ELF-1 (cell line): ENCODE data around the gene FOXJ3.
A peak's percentile ranks its signal among the peaks of the same experiment; 100 is the strongest.
"Not testable (repeated sequence)": the region's sequence is repeated elsewhere in the genome, so short reads cannot be mapped to it uniquely, and the experiment has no call there.

Source experiments
- DNase-seq: peaks from one replicate; pipeline ENCODE4 v3.0.0-alpha.2; 2016; ENCODE audit warnings: low read depth, low spot score

Gene FOXJ3

GRCh38 chr1:42251042-42251441 is 84.0 kb downstream of the FOXJ3 start:
- no peak for DNase-seq

- no peak for DNase-seq
Measured at GRCh38 chr1:42250164-42250563, 84.9 kb downstream of the FOXJ3 start.

- no peak for DNase-seq
Measured at GRCh38 chr1:42240966-42241755, 93.9 kb downstream of the FOXJ3 start.

GRCh38 chr1:42239555-42239954 is 95.5 kb downstream of the FOXJ3 start:
- no peak for DNase-seq

- DNase-seq, result no peak
Measured at GRCh38 chr1:42239041-42239440, 96.0 kb downstream of the FOXJ3 start.

GRCh38 chr1:42231253-42231652 is 103.8 kb downstream of the FOXJ3 start:
- no peak for DNase-seq

- DNase-seq, result no peak
Measured at GRCh38 chr1:42228938-42229337, 106.1 kb downstream of the FOXJ3 start.

- no peak for DNase-seq
Measured at GRCh38 chr1:42223036-42223435, 112.0 kb downstream of the FOXJ3 start.

- DNase-seq, result no peak
Measured at GRCh38 chr1:42221952-42222606, 113.0 kb downstream of the FOXJ3 start.

- DNase-seq, result no peak
Measured at GRCh38 chr1:42221456-42221855, 113.6 kb downstream of the FOXJ3 start.

GRCh38 chr1:42219627-42220026 is 115.4 kb downstream of the FOXJ3 start:
- no peak for DNase-seq

- no peak for DNase-seq
Measured at GRCh38 chr1:42214447-42214871, 120.6 kb downstream of the FOXJ3 start.

GRCh38 chr1:42211224-42211623 is 123.8 kb downstream of the FOXJ3 start:
- DNase-seq, result no peak

- no peak for DNase-seq
Measured at GRCh38 chr1:42210421-42211133, 124.5 kb downstream of the FOXJ3 start.

GRCh38 chr1:42209526-42210251 is 125.3 kb downstream of the FOXJ3 start:
- peak; percentile 73 for DNase-seq

- DNase-seq, result not testable (repeated sequence)
Measured at GRCh38 chr1:42206930-42207329, 128.1 kb downstream of the FOXJ3 start.

- DNase-seq, result peak; percentile 33
Measured at GRCh38 chr1:42206164-42206563, 128.9 kb downstream of the FOXJ3 start.

GRCh38 chr1:42201986-42202385 is 133.0 kb downstream of the FOXJ3 start:
- DNase-seq, result no peak

- DNase-seq, result no peak
Measured at GRCh38 chr1:42198251-42198650, 136.8 kb downstream of the FOXJ3 start.

- DNase-seq, result no peak
Measured at GRCh38 chr1:42195841-42196240, 139.2 kb downstream of the FOXJ3 start.

- DNase-seq, result no peak
Measured at GRCh38 chr1:42192106-42192505, 142.9 kb downstream of the FOXJ3 start.

GRCh38 chr1:42191319-42191718 is 143.7 kb downstream of the FOXJ3 start:
- DNase-seq, result no peak
